Epidermal melanocyte (primary cell): ENCODE measurements around the gene CCDC169.

Experiments used
- DNase-seq: peaks from one replicate; pipeline ENCODE4 v3.0.0; 2011; ENCODE audit warnings: low spot score; ENCODE audit not compliant: insufficient read length

The CCDC169 gene

GRCh38 chr13:36244073-36244472 lies 53.5 kb downstream of the CCDC169 start:
- no peak for DNase-seq

DNA sequence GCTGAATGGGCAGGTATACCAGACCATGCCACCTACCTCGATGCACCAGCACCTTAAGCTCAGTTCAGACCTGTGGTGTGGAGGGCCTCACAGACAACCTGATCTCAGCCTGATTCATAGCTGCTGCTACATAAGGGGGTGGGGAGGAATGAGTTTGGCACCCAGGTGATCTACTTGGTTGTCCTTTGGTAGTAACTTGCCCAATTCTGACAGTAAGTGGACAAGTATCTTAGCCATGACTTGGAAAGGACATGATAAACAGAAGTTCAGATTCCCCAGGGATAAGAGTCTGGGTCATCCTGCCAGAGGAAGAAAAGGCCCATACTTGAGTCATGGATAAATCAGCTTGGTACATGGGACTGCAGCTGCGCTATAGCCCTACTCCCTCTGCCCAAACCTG lies 54.9 kb downstream of the CCDC169 start:
- DNase-seq = no peak

- no peak for DNase-seq
These were observed 66.4 kb downstream of the CCDC169 start for GRCh38 chr13:36231236-36231635.

GRCh38 chr13:36224730-36225129 lies 72.9 kb downstream of the CCDC169 start:
- no peak for DNase-seq

DNA sequence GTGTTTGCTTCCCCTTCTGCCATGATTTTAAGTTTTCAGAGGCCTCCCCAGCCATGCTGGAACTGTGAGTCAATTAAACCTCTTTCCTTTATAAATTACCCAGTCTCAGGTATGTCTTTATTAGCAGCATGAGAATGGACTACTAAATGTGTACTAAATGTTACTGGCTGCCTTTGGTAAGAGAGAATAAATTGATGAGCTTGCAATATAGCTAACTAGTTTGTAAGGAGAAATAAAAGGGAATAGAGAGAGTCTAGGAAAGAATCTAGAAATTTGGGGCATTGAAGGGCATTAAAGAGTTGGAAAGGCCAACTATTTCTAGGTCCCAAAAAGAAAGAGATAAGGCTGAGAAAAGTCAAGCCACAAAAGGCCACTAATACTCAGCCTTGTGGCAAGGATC lies 77.7 kb downstream of the CCDC169 start:
- no peak for DNase-seq

GRCh38 chr13:36217456-36217855 lies 80.2 kb downstream of the CCDC169 start:
- DNase-seq = no peak

DNA sequence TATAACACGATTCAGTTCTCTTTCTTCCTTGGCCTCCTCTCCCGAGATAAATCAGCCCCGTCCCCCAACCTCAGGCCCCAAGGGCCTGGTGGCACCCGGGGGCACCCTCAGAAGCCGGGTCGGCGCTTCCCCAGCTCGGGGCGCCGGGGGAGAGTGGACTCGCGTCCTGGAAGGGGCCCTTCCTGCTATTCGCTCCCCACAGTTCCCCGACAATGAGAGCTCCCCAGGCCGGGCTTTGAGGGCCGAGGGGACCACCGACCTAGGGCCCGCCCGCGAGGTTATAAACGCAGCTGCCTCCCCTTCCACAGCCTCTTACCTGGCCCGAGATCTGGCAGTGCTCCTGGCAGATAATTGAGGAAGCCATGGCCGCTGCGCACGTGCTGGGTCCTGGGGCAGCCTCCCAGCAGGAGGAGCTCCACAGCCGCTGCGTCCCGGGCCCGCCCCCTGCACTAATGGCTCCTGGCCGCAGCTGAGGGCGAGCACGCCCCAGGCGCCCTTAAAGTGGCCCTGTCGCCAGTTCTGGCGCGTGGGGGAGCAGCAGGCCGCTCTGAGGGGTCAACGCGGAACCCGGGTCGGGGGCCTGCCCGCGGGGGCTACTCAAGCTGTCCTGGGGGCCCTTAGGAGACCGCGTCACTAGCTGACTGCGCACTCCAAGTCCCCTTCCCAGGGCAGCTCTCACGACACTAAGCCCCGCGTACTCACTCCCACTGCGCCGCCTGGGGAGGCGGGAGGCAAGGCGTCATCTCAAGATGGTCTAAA lies 83.3 kb downstream of the CCDC169 start, which contains the start of gene SOHLH2:
SOHLH2 (minus strand) TSS at position 394 of the 759 bp plus-strand sequence; CDS start at position 364, 30 bp downstream.
- DNase-seq = no peak

DNA sequence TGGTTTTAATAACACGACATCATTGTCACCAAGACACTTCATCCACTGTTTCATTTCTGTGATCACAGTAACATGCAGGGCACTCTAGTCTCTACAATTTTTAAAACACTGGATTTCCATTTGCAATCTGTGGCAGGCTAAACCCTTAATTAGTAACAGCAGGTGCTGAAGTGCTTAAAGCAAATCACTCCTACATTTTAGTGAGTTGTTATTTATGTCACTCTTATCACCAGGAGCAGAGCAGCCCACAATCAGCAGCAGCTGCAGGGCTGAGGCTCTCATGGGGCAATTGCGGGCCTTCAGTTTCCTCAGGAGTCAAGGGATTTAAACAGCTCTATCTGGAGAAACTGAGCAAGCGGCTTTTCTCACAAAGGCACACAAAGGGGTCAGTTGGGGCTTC lies 84.8 kb downstream of the CCDC169 start:
- DNase-seq = no peak

GRCh38 chr13:36211567-36211966 lies 86.0 kb downstream of the CCDC169 start:
- DNase-seq = no peak

GRCh38 chr13:36210738-36211137 lies 86.9 kb downstream of the CCDC169 start:
- DNase-seq = no peak

DNA sequence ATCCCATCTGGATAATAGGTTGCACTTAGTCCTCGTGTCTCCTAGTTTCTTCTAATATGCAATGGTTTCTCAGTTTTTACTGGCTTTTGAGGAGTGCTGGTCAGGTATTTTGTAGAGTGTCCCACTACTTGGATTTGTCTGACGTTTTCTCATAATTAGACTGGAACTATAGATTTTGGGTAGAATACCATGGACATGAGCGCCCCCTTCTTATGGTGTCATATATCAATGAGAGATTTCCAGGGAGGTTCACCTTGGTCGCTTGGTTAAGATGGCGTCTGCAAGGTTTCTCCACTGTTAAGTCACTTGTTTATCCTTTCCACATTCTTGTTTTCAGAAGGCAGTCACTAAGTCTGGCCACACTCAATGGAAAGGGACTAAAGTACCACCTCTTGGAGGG lies 89.9 kb downstream of the CCDC169 start:
- DNase-seq = no peak

DNA sequence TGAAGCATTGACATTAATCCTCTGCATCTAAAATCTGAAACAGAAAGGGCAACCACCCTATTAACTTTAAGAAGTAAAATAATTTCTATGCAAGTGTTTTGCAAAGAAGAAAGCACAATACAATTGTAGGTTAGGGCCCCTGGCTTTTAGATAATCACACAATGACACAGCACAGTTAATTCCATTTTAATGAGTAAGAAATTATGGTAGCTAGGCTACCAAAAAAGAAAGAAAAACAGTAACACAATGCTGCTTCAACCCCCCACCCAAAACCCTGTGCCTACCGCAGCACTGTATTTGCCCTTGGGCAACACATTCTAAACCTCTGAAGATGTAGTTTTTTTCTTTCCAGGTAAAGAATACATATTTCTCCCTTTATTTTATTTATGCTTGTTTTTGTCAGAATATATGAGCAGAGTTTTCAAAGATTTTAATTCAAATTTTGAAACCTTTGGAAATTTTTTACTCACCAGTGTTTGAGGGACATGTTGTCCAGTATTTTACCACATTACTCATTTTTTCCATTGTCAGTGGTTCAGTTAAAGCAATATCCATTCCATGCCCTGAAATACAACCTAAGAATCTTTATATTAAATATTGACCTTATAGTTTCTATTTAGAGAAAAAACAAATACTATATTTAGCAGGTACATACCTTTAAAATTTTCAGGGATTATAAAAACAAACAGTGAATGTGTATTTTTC lies 104.3 kb downstream of the CCDC169 start:
- DNase-seq = no peak

- DNase-seq = no peak
These were observed 105.4 kb downstream of the CCDC169 start for GRCh38 chr13:36192166-36192565.

DNA sequence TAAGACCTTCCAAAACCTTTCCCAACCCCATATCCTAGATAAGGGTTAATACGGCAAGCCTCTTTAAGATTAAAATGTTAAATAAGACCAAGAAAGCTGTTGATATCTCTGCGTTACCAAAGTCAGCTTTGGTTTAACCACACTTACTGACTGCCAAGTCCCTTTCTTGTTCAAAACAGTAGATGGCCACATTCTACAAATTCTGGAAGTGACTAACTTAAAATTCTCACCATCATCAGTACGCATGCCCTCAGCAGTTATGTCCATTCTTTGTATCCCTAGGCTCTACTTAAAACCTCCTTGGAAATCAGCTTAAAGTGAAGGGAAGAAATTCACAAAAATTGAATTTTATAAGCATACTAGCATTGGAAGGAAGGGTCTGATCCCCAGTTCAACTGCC lies 106.8 kb downstream of the CCDC169 start:
- no peak for DNase-seq

DNA sequence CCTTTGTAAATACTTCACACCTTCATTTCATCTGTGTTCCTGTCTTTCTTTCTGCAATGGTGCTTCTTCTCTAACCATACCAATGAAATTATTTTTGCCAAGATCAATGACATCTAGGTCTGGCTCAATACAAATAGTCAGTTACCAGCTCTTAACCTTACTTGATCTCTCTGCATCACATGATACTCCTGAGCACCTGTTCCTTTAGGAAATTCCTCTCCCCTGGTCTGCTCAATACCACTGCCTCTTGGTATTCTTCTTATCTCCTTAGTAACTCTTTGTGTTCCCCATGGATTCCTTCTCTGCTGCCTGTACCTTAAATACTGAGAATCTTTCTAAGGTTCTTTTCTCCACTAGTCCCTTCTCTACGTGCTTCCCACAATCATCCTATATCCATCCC lies 109.2 kb downstream of the CCDC169 start:
- DNase-seq = no peak

- DNase-seq = no peak
These were observed 113.7 kb downstream of the CCDC169 start for GRCh38 chr13:36183901-36184300.
